BLaER1 treated with 17β-estradiol and CSF1 and Interleukin-3, amounts not matched to agents 10 nM and 100 nM (cell line): ENCODE measurements around the gene HELLS.
"Not testable (repeated sequence)": the region's sequence is repeated elsewhere in the genome, so short reads cannot be mapped to it uniquely, and the experiment has no call there.

Experiments used
- H3K27ac ChIP-seq, 11 experiments: shearing (Covaris generic); formaldehyde crosslinking; 2 replicates each; pipeline ENCODE4 v1.8.1; 2022
- H3K27me3 ChIP-seq, 11 experiments: shearing (Covaris generic); formaldehyde crosslinking; 2 replicates each; pipeline ENCODE4 v1.8.1; 2022
- H3K36me3 ChIP-seq, 11 experiments: shearing (Covaris generic); formaldehyde crosslinking; 2 replicates each; pipeline ENCODE4 v1.8.1; 2022
- H3K4me1 ChIP-seq, 10 experiments: shearing (Covaris generic); formaldehyde crosslinking; 2 replicates each; pipeline ENCODE4 v1.8.1; 2022
- H3K4me2 ChIP-seq, 11 experiments: shearing (Covaris generic); formaldehyde crosslinking; 2 replicates each; pipeline ENCODE4 v1.8.1; 2022
- H3K4me3 ChIP-seq, 10 experiments: shearing (Covaris generic); formaldehyde crosslinking; 2 replicates each; pipeline ENCODE4 v1.8.1; 2022
- H3K9ac ChIP-seq, 11 experiments: shearing (Covaris generic); formaldehyde crosslinking; 2 replicates each; pipeline ENCODE4 v1.8.1; 2022
- H3K9me3 ChIP-seq, 11 experiments: shearing (Covaris generic); formaldehyde crosslinking; replicated peaks in 1 of 11; 2 replicates each; pipeline ENCODE4 v1.8.1; 2022
- H4K20me1 ChIP-seq, 11 experiments: shearing (Covaris generic); formaldehyde crosslinking; 2 replicates each; pipeline ENCODE4 v1.8.1; 2022
- Cebpa-rat ChIP-seq, 11 experiments: shearing (Covaris generic); IDR thresholded peaks; 2 replicates each; pipeline ENCODE4 v1.8.1; 2022

The HELLS gene

DNA sequence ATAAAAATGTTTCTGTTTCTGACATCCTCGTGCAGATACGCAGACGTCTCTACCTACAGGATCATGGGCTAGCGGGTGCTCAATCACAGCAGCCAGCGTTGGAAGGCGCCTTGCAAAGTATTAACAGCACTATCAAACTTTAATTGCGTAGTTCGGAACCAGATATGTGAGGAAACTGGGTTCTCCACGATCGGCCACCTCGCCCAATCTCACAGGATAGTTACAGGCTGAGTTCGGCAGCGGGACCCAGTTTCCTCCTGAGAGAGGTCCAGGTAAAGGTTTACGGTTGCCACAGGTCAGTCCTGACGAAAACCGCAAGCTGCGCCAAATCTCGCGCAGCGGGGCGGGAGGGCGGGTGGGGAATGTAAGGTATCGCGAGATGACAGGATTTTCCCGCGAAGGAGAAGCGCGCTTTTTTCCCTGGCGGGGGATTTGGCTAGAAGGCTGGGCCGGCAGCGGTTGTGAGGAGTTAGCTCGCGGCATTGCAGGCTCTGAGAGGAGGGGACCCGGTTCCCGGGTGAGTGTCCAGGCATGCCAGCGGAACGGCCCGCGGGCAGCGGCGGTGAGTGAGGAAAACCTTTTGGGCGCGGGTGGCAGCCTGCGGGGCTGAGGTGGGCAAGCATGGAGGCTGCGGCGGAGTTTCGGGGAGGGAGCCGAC lies at the start of gene HELLS:
Gene HELLS, plus strand, starts transcription at position 398 of the 658 bp plus-strand sequence. Its CDS starts 134 bp downstream, at position 532.
- no peaks in the 10 kb centered on the region for H3K27me3 ChIP-seq
- H3K9me3 ChIP-seq, result no peaks in the 10 kb centered on the region
- peaks cover 15 to 29% (median 22%) of the 10 kb centered on the region in 10 experiments for H3K4me1 ChIP-seq
- H4K20me1 ChIP-seq, result peaks cover 0 to 24% (median 6%) of the 10 kb centered on the region in 11 experiments; a peak in 7 of 22 replicates
- H3K36me3 ChIP-seq, result peaks cover 0 to 36% (median 19%) of the 10 kb centered on the region in 11 experiments; a peak in 13 of 22 replicates
- H3K4me3 ChIP-seq, result peak within 1 kb of the TSS; percentile 70 to 98 (median 93)
- H3K9ac ChIP-seq, result peak within 1 kb of the TSS; percentile 76 to 98 (median 93)
- peak within 1 kb of the TSS; percentile 81 to 94 (median 89) for H3K4me2 ChIP-seq
- peak within 1 kb of the TSS in 10 of 11 experiments; percentile 45 to 94 (median 92); a peak in 20 of 22 replicates for H3K27ac ChIP-seq
- no peak for TF ChIP-seq Cebpa-rat (IDR thresholded peaks at IDR 0.05)

DNA sequence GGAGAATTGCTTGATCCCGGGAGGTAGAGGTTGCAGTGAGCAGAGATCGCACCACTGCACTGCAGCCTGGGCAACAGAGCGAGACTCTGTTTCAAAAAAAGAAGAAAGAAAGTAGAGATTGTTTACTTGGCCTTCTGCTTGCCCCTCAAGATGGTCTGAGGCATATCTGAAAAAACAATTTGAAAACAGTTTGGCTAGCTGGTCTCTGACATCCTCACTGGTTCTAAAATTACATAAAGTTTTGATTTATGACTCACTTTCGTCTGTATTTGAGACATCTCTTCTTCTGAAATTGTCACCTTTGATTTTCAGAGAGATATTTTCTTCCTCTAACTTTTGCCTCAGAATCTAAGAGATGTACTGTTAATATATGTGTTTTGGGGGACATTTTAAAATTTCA lies 49.6 kb upstream of the HELLS start:
- Histone ChIP-seq H3K9me3 (no peaks in the 10 kb centered on the region), H3K27me3 (no peaks in the 10 kb centered on the region), H3K36me3 (peaks cover 0 to 29% (median 0%) of the 10 kb centered on the region in 11 experiments; a peak in 4 of 22 replicates), H3K27ac (no peak overlapping the region), H3K4me3 (no peak overlapping the region), H4K20me1 (no peaks in the 10 kb centered on the region), H3K4me2 (0 out of 22 replicates have a peak overlapping the region, but pooled peaks of 1 of the 11 experiments have one; percentile 7), H3K4me1 (peaks cover 0 to 14% (median 0%) of the 10 kb centered on the region in 10 experiments; a peak in 2 of 20 replicates), H3K9ac (no peak overlapping the region)
- TF ChIP-seq Cebpa-rat (IDR thresholded peaks at IDR 0.05), result no peak

DNA sequence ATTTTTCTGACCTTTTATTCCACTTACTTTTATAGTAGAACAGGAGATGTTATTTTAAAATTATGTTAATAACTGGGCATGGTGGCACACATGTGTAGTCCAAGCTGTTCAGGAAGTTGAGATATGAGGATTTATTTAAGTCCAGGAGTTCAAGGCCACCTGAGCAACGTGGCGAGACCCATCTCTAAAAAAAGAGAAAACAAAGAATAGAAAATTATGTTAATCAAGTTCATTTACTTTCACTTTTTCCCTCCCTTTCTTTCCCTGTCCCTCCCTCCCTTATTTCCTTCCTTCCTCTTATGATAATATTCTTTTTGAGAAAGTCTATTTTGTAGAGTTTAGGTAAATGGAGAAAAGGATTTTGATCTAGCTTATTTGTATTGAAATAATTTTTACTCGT lies 48.9 kb upstream of the HELLS start:
- no peak overlapping the region for H3K27ac ChIP-seq
- H3K4me1 ChIP-seq, result peaks cover 0 to 14% (median 0%) of the 10 kb centered on the region in 10 experiments; a peak in 2 of 20 replicates
- H3K9ac ChIP-seq, result no peak overlapping the region
- peak overlapping the region in 2 of 11 experiments; percentile 7 to 15; a peak in 1 of 22 replicates for H3K4me2 ChIP-seq
- no peak for TF ChIP-seq Cebpa-rat (IDR thresholded peaks at IDR 0.05)
- H3K27me3 ChIP-seq, result no peaks in the 10 kb centered on the region
- no peak overlapping the region for H3K4me3 ChIP-seq
- no peaks in the 10 kb centered on the region for H3K9me3 ChIP-seq
- H3K36me3 ChIP-seq, result peaks cover 0 to 31% (median 0%) of the 10 kb centered on the region in 11 experiments; a peak in 4 of 22 replicates
- H4K20me1 ChIP-seq, result no peaks in the 10 kb centered on the region

DNA sequence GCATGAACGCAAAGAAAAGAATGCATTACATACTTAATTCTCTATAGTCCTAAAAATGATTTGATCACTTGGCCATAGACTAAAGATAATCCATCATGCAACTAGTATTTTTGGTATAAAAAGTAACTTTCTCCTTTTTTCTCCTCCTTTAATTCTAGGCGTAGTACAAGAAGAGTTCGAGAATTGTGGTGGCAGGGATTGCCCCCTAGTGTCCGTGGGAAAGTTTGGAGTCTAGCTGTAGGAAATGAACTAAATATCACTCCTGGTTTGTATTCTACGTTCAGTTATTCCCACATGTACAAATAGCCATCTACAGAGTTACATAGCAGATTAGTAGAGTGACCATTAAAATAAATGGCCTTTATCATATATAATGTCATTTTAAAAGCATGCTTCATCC lies 45.5 kb upstream of the HELLS start:
- Histone ChIP-seq H3K36me3 (peaks cover 0 to 31% (median 0%) of the 10 kb centered on the region in 11 experiments; a peak in 4 of 22 replicates), H3K9me3 (no peaks in the 10 kb centered on the region), H3K4me2 (no peak overlapping the region), H4K20me1 (no peaks in the 10 kb centered on the region), H3K4me3 (no peak overlapping the region), H3K4me1 (peaks cover 0 to 14% (median 0%) of the 10 kb centered on the region in 10 experiments; a peak in 2 of 20 replicates), H3K27ac (no peak overlapping the region), H3K9ac (no peak overlapping the region), H3K27me3 (no peaks in the 10 kb centered on the region)
- TF ChIP-seq Cebpa-rat (IDR thresholded peaks at IDR 0.05), result no peak

DNA sequence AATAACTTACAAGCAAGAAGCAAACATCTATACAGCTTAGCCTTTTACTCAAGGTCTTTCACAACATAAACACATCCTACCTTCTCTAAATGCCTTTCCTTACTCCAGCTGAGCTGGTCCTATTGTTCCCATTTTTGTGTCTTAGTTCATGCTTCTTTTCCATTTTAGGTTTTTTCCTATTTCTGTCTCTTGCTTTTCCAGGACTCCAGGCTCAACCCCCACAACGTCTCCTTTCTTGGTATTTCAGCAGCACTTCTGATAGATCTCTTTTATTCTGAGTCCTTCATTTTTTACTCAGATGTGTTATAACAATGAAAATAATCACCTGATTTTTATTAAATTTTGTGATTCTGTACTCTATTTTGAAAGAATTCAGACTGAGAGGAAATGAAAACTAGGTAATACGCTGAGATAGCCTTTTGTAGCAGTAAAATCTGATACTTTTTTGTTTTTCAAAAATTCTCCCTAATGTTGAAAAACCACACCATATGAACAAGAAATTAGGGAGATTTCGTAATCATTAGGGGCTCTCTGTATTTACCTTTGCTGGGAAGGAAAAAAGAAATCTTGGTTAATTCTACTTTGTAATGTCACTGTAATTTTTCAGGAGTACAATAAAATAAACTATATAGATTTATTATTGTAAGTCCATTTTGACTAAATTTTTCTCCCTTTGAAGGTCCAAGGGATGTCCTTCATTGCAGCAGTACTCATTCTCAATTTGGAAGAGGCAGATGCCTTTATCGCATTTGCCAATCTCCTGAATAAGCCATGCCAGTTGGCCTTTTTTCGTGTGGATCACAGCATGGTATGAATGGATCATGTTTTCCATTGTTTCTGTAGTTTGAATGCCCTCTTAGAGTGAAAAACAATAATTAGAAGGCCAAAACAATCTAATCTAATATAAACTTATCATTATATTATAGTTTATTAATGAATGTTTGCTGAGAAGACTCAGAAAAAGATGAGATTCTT lies 24.0 kb upstream of the HELLS start:
- Histone ChIP-seq H3K4me2 (no peak overlapping the region), H3K27ac (no peak overlapping the region), H3K4me3 (no peak overlapping the region), H4K20me1 (no peaks in the 10 kb centered on the region), H3K9me3 (no peaks in the 10 kb centered on the region), H3K4me1 (no peaks in the 10 kb centered on the region), H3K9ac (no peak overlapping the region), H3K27me3 (no peaks in the 10 kb centered on the region), H3K36me3 (peaks cover 0 to 25% (median 0%) of the 10 kb centered on the region in 11 experiments; a peak in 6 of 22 replicates)
- TF ChIP-seq Cebpa-rat (IDR thresholded peaks at IDR 0.05), result 0 out of 22 replicates have a peak, but pooled peaks of 1 of the 11 experiments have one; percentile 12

DNA sequence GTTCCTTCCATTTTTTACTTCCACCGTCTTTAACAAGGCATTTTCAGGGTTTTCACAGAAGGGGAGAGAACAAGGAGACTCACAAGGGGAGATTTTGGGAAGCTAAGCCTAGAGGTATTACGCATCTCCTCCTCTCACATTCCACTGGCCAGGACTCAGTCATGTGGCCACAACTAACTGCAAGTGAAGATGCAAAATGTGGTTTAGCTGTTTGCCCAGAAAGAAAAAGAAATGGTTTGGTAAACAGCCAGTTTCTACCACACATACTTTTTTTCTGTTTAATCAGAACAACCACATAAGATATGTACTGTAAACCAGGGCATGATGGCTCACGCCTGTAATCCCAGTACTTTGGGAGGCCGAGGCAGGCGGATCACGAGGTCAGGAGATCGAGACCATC lies 21.4 kb upstream of the HELLS start:
- H3K36me3 ChIP-seq, result peaks cover 0 to 25% (median 0%) of the 10 kb centered on the region in 11 experiments; a peak in 6 of 22 replicates
- H4K20me1 ChIP-seq, result no peaks in the 10 kb centered on the region
- H3K27ac ChIP-seq, result no peak overlapping the region
- no peak overlapping the region for H3K9ac ChIP-seq
- no peaks in the 10 kb centered on the region for H3K9me3 ChIP-seq
- H3K4me1 ChIP-seq, result peaks cover 0 to 7% (median 0%) of the 10 kb centered on the region in 10 experiments; a peak in 2 of 20 replicates
- no peak for TF ChIP-seq Cebpa-rat (IDR thresholded peaks at IDR 0.05)
- H3K4me2 ChIP-seq, result no peak overlapping the region
- no peak overlapping the region for H3K4me3 ChIP-seq
- no peaks in the 10 kb centered on the region for H3K27me3 ChIP-seq

DNA sequence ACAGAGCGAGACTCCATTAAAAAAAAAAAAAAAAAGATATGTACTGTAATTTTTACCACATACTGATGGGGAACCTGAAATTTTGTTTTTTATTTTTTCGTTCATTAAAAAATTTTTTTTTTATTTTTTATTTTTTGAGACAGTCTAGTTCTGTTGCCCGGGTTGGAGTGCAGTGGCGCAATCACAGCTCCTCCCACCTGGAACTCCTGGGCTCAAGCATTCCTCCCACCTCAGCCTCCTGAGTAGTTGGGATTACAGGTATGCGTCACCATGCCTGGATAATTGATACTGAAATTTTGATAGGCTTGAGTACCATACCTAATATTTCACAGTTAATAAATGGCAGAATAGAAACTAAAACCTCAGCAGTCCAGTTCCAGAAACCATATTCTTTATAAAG lies 20.9 kb upstream of the HELLS start:
- no peaks in the 10 kb centered on the region for H3K9me3 ChIP-seq
- no peak overlapping the region for H3K4me3 ChIP-seq
- H3K9ac ChIP-seq, result no peak overlapping the region
- no peak for TF ChIP-seq Cebpa-rat (IDR thresholded peaks at IDR 0.05)
- H3K27ac ChIP-seq, result no peak overlapping the region
- H3K4me1 ChIP-seq, result peaks cover 0 to 7% (median 0%) of the 10 kb centered on the region in 10 experiments; a peak in 2 of 20 replicates
- no peaks in the 10 kb centered on the region for H3K27me3 ChIP-seq
- H4K20me1 ChIP-seq, result no peaks in the 10 kb centered on the region
- no peak overlapping the region for H3K4me2 ChIP-seq
- peaks cover 0 to 25% (median 0%) of the 10 kb centered on the region in 11 experiments; a peak in 6 of 22 replicates for H3K36me3 ChIP-seq

DNA sequence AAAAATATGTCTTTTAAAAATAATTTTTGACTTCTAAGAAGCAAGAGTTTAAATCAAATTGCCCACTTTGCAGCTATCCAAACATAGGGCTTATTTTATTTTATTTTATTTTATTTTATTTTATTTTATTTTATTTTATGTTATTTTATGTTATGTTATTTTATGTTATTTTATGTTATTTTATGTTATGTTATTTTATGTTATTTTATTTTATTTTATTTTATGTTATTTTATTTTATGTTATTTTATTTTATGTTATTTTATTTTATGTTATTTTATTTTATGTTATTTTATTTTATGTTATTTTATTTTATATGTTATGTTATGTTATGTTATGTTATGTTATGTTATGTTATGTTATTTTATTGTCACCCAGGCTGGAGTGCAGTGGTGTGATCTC lies 14.0 kb upstream of the HELLS start:
- H4K20me1 ChIP-seq, H3K4me1 ChIP-seq, H3K9ac ChIP-seq, H3K4me2 ChIP-seq, H3K27me3 ChIP-seq, H3K4me3 ChIP-seq, H3K27ac ChIP-seq, H3K9me3 ChIP-seq: not testable (repeated sequence)
- H3K36me3 ChIP-seq, result peaks cover 0 to 18% (median 0%) of the 10 kb centered on the region in 11 experiments; a peak in 2 of 22 replicates

DNA sequence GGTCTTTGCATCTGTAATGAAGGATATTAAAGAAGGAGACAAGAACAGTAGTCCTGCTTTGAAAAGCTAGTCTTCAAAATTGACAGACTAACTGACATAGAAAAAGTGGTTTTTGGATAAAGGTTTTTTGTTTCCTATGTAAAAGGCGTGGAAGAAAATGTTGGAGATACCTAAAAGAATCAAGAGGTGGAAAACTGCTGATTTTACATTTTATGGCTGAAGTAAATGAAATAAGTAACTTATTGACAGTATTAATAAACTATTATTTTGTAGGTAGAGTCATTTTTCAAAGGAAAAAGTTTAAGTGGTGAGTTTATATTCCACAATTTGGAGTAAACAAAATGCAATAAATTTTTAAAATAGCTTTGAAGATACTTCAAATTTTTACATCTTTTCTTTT lies 12.6 kb upstream of the HELLS start:
- Histone ChIP-seq H3K4me2 (no peak overlapping the region), H3K4me1 (no peaks in the 10 kb centered on the region), H4K20me1 (no peaks in the 10 kb centered on the region), H3K27me3 (no peaks in the 10 kb centered on the region), H3K36me3 (peaks cover 0 to 18% (median 0%) of the 10 kb centered on the region in 11 experiments; a peak in 3 of 22 replicates), H3K27ac (no peak overlapping the region), H3K9ac (no peak overlapping the region), H3K4me3 (no peak overlapping the region), H3K9me3 (no peaks in the 10 kb centered on the region)
- no peak for TF ChIP-seq Cebpa-rat (IDR thresholded peaks at IDR 0.05)

DNA sequence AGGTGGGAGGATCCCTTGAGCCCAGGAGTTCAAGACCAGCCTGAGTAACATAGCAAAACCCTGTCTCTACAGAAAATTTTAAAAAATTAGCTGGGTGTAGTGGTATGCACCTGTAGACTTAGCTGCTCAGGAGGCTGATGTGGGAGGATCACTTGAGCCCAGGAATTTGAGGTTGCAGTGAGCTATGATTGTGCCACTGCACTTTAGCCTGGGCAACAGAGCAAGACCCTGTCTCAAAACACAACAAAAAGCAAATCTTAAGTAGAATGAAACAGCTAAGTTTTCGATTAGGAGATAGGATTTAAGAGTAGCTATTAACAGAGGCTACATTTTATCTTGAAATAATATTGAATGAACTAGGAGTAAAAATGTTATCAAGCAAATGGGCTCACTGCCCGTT lies 3.3 kb upstream of the HELLS start:
- H3K4me1 ChIP-seq, result peaks cover 9 to 22% (median 16%) of the 10 kb centered on the region in 10 experiments
- not testable (repeated sequence) for H3K36me3 ChIP-seq, H3K4me3 ChIP-seq

More for the DNA sequence above, 3.3 kb upstream of the HELLS start:
- H3K9me3 ChIP-seq, H4K20me1 ChIP-seq, H3K4me2 ChIP-seq, H3K27me3 ChIP-seq, H3K9ac ChIP-seq, H3K27ac ChIP-seq: not testable (repeated sequence)
